Measurements from ENCODE around the gene RSPH10B. TPM values are rescaled to one million over a fixed set of nuclear protein-coding genes. Genes with fewer than 3 reads are reported as not detected.
"Not testable (repeated sequence)": the region's sequence is repeated elsewhere in the genome, so short reads cannot be mapped to it uniquely, and the experiment has no call there.

The RSPH10B gene
- total RNA-seq (2014; rRNA removed; shearing (Covaris generic)): 0.34 TPM in 1 of 2 replicates, not detected in the other
- polyA plus RNA-seq (2015; cell fraction: cytosol; rRNA removed): 0.04 TPM in 1 of 2 replicates, not detected in the other
- 0.33 TPM in 1 of 2 replicates, not detected in the other for polyA plus RNA-seq (2015; cell fraction: nucleus; rRNA removed)

DNA sequence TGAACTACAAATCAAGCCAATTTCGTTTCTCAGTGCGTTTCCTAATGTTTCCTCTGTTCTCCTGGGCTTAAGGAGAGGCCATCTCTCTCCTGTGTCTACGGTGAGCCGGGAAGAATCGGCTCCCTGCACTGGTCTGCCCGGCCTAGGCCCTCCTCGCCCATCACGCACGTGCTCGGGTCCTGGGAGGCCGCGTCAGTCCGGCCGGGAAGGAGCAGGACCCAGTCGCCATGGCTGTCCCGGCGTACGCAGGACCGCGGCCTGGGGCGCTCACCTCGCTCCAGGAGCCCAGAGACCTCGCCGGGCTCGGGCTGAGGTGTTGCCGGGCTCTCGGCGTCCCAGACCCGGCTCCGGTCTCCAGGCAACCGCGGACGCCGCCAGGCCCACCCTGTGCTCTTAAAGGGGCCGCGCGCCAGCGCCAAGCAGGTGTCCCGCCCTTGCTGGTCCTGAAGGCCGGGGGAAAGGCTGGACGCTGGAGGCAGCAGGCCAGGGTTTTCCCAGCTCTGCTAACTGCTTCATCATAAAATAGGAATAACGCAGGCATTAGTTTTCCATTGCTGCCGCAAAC is at the start of gene RSPH10B:
Gene RSPH10B (minus strand): TSS at position 343 of the 565 bp plus-strand sequence. CDS start 3,573 bp downstream, outside the sequence.
- DNase-seq (ENCODE audit: low read depth, low spot score); in situ Hi-C loops (cut with HindIII; ENCODE audit: low pct_unique_long_range_greater_than_20kb, low sequenced_read_pairs): not testable (repeated sequence)

- no peak for DNase-seq (ENCODE audit: low read depth, low spot score)
- in situ Hi-C loops (cut with HindIII; ENCODE audit: low pct_unique_long_range_greater_than_20kb, low sequenced_read_pairs): no loop called here
Measured at GRCh38 chr7:6016653-6016966, 46.1 kb upstream of the RSPH10B start.

DNA sequence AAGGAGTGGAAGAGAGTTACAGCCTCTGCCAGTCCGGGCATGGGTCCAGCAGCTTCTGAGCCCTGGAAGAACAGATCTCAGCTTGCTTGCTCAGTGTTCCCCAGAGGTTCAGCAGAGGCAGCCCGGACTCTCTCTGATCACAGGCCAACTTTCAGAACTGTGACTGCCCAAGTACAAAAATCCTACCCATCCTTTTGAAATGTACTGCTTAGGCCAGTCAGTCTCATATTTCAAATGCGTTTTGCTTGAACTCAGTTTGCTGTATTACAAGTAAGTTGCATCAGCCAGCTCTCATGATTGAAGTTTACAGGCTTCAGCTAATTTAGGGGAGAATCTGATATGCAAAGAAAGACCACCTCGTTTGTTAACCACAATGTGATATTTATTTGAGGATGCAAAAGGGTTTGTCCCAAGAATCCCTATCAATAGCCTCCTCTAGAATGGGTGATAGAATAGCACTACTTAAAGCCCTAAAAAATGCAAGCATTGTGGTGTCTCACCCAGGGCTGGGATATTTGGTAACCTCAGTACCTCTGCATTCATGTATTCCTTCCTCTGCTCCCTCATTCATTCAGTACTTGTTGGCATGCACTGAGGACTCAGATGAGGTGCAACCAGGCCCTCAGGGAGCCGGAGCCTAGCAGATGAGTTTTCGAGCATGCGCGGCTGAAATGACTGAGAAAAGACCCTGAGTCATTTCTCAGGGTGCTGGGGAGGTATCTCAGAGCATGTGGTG is 45.6 kb upstream of the RSPH10B start:
- peak; percentile 70 for DNase-seq (ENCODE audit: low read depth, low spot score)

GRCh38 chr7:6012355-6013104 is 42.0 kb upstream of the RSPH10B start:
- DNase-seq (ENCODE audit: low read depth, low spot score): no peak
- in situ Hi-C loops (cut with HindIII; ENCODE audit: low pct_unique_long_range_greater_than_20kb, low sequenced_read_pairs): no loop called here

More for the DNA sequence above, 45.6 kb upstream of the RSPH10B start:
- in situ Hi-C loops (cut with HindIII; ENCODE audit: low pct_unique_long_range_greater_than_20kb, low sequenced_read_pairs): no loop called here

- DNase-seq (ENCODE audit: low read depth, low spot score): no peak
- in situ Hi-C loops (cut with HindIII; ENCODE audit: low pct_unique_long_range_greater_than_20kb, low sequenced_read_pairs): no loop called here
Measured at GRCh38 chr7:6011541-6011940, 41.1 kb upstream of the RSPH10B start.

DNA sequence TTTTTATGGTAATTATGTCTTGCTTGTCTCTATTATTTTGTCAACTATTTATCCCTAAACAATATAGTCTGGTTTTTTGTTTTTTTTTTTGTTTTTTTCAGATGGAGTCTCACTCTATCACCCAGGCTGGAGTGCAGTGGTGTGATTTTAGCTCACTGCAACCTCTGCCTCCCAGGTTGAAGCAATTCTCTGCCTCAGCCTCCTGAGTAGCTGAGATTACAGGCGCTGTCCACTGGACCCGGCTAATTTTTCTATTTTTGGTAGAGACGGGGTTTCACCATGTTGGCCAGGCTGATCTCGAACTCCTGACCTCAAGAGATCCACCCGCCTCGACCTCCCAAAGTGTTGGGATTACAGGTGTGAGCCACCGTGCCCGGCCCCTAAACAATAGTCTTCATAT is 39.9 kb upstream of the RSPH10B start:
- DNase-seq (ENCODE audit: low read depth, low spot score); in situ Hi-C loops (cut with HindIII; ENCODE audit: low pct_unique_long_range_greater_than_20kb, low sequenced_read_pairs): not testable (repeated sequence)

GRCh38 chr7:6008668-6009611 is 38.5 kb upstream of the RSPH10B start, which contains the start of the genes AIMP2 and PMS2:
TSS of gene AIMP2 (plus strand) at chr7:6009272. CDS start at chr7:6009364, 92 bp downstream.
TSS of gene PMS2 (minus strand) at chr7:6009049. CDS start at chr7:6009019, 30 bp downstream.
- peak; percentile 100 for DNase-seq (ENCODE audit: low read depth, low spot score)
- in situ Hi-C loops (cut with HindIII; ENCODE audit: low pct_unique_long_range_greater_than_20kb, low sequenced_read_pairs): no loop called here

DNA sequence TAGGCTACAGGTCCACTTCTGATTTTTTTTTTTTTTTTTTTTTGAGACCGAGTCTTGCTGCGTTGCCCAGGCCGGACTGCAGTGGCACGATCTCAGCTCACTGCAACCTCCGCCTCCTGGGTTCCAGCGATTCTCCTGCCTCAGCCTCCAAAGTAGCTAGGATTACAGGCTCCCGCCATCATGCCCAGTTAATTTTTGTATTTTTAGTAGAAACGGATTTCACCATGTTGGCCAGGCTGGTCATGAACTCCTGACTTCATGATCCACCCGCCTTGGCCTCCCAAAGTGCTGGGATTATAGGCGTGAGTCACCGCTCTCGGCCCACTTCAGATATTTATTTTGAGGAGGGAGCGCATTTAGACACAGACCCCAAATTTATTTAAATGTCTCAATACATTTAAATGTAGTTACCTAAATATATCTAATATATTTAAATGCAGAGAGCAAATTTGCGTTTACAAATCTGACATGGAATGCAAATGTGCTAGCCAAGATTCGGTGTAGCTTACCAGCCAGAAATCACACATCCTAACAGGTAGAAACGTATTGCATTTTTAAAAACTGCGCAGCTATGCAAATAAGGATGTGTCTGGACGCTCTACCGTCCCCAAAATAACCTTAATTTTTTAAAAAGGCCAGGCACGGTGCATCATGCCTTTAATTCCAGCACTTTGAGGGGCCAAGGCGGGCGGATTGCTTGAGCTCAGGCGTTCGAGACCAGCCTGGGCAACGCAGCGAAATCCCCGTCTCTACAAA is 37.5 kb upstream of the RSPH10B start:
- DNase-seq (ENCODE audit: low read depth, low spot score); in situ Hi-C loops (cut with HindIII; ENCODE audit: low pct_unique_long_range_greater_than_20kb, low sequenced_read_pairs): not testable (repeated sequence)

- in situ Hi-C loops (cut with HindIII; ENCODE audit: low pct_unique_long_range_greater_than_20kb, low sequenced_read_pairs): no loop called here
- DNase-seq (ENCODE audit: low read depth, low spot score): no peak
Measured at GRCh38 chr7:6007386-6007785, 36.9 kb upstream of the RSPH10B start.

DNA sequence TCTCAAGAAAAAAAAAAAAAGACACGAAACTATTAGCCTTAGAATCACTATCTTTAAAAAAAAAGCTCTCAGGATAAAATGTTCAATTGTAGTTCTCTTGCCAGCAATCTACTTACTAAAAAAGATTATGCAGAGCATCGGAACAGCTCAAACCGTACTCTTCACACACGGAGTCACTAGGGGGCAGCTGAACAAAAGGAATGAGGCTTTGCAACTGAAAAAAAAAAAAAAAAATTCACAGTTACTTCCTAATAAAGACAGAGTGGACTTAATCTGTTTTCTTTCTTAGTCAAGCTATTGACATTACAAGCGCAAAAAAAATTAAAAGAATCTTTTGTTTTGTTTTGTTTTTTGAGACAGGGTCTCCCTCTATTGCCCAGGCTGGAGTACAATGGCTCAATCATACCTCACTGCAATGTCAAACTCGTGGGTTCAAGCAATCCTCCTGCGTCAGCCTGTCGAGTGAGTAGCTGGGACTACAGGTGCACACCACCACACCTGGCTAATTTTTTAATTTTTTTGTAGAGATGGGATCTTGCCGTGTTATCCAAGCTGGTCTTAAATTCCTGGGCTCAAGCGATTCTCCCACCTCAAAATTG is 26.8 kb upstream of the RSPH10B start:
- peak; percentile 88 for DNase-seq (ENCODE audit: low read depth, low spot score)
- in situ Hi-C loops (cut with HindIII; ENCODE audit: low pct_unique_long_range_greater_than_20kb, low sequenced_read_pairs): no loop called here

- DNase-seq (ENCODE audit: low read depth, low spot score); in situ Hi-C loops (cut with HindIII; ENCODE audit: low pct_unique_long_range_greater_than_20kb, low sequenced_read_pairs): not testable (repeated sequence)
Measured at GRCh38 chr7:5987061-5987460, 16.6 kb upstream of the RSPH10B start.

DNA sequence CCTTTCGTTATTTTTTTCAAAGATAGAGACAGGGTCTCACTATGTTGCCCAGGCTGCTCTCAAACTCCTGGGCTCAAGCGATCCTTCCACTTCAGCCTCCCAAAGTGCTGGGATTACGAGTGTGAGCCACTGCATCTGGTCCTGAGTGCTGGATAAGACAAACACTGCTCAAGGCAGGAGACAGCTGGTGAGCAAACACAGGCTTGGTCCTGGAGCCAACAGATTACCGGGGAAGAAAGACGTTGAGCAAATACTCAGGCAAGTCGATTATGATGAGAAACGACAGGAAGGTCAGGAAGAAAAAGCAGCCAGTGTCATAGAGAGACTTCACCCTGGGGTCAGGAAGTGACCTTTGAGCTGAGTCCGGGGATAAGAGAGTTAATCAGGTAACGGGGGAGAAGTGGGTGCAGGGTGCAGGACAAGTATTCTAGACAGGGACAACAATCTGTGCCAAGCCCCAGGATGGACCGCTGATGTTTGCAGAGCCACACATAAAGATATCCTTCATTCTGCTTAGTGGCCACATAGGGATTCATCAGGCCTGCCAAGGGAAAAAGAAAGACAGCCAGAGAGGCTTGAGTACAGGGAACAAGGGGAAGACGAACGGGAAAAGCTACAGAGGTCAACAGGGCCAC is 9.3 kb upstream of the RSPH10B start:
- DNase-seq (ENCODE audit: low read depth, low spot score); in situ Hi-C loops (cut with HindIII; ENCODE audit: low pct_unique_long_range_greater_than_20kb, low sequenced_read_pairs): not testable (repeated sequence)

DNA sequence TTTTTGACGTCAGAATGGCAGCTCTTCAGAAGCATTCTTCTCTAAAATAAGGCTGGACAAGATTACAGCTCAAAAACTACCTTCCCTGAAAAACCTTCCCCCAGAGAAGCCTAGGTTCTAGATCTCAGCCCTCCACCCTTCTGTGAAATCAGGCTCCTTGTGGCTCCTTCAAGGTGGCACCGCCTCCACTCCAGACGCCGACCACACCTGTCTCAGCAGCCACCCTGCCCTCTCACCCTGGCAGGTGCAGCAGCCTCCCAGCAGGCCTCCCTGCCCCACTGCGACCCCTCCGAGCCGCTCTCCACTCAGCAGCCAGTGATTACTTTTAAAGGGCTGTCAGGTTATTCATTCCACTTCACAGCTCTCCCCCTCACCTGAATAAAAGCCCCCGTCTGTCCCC is 3.1 kb upstream of the RSPH10B start:
- in situ Hi-C loops (cut with HindIII; ENCODE audit: low pct_unique_long_range_greater_than_20kb, low sequenced_read_pairs); DNase-seq (ENCODE audit: low read depth, low spot score): not testable (repeated sequence)

- in situ Hi-C loops (cut with HindIII; ENCODE audit: low pct_unique_long_range_greater_than_20kb, low sequenced_read_pairs); DNase-seq (ENCODE audit: low read depth, low spot score): not testable (repeated sequence)
Measured at GRCh38 chr7:5963810-5964209, 6.7 kb downstream of the RSPH10B start.

GRCh38 chr7:5963205-5963604 is 7.3 kb downstream of the RSPH10B start:
- in situ Hi-C loops (cut with HindIII; ENCODE audit: low pct_unique_long_range_greater_than_20kb, low sequenced_read_pairs): not testable (repeated sequence)

More at GRCh38 chr7:5963205-5963604, 7.3 kb downstream of the RSPH10B start:
- not testable (repeated sequence) for DNase-seq (ENCODE audit: low read depth, low spot score)

Measured in SK-MEL-5 (cell line).